ENCODE results near the gene INPP5E.

The INPP5E gene

DNA sequence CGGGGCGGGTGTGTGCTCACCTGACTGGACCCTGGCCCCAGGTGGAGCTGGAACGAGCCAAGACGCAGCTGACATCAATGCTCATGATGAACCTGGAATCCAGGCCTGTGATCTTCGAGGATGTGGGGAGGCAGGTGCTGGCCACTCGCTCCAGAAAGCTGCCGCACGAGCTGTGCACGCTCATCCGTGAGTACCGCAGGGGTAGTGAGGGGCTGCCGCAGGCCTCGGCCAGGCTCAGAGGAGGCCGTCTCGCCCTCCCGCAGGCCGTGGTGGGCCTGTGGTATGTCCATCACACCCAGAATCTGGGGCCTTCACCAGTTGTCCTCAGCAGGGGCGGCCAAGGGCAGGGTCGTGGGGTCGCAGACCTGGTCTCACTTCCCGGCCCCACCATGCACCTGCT, 17.9 kb downstream of the INPP5E start:
- DNase-seq (ENCODE audit: low spot score), result no peak
- Histone ChIP-seq H2AK5ac (ENCODE audit: low read depth, low read length) (no peak overlapping the region), H4K91ac (ENCODE audit: low read depth, low read length, poor library complexity) (no peak overlapping the region), H3K4me1 (ENCODE audit: control insufficient read depth in 2 of 2, insufficient read depth in 1 of 2, low read depth in 1 of 2, low read length in 2 of 2) (no peaks in the 10 kb centered on the region), H2BK5ac (ENCODE audit: low read length) (no peak overlapping the region), H3K27ac (replicated peaks; ENCODE audit: low read length) (no peak overlapping the region), H2BK12ac (ENCODE audit: low read length) (no peak overlapping the region), H3K18ac (ENCODE audit: low read length) (no peak overlapping the region), H3K9ac (ENCODE audit: low read depth, low read length, poor library complexity) (no peak overlapping the region), H3K9me3 (replicated peaks in 1 of 2; ENCODE audit: control insufficient read depth in 2 of 2, insufficient read depth in 1 of 2, low read depth in 1 of 2, low read length in 2 of 2) (no peaks in the 10 kb centered on the region), H3K23ac (ENCODE audit: low read depth, low read length, poor library complexity) (no peak overlapping the region), H3K27me3 (ENCODE audit: control insufficient read depth in 3 of 3, insufficient read depth in 3 of 3, low read depth in 1 of 3, low read length in 3 of 3) (no peaks in the 10 kb centered on the region), H2BK15ac (ENCODE audit: low read length) (no peak overlapping the region), H3K4me2 (ENCODE audit: insufficient read depth, low read length, poor library complexity, severe bottlenecking) (no peak overlapping the region), H3K36me3 (replicated peaks in 1 of 2; ENCODE audit: control insufficient read depth in 2 of 2, insufficient read depth in 2 of 2, low read length in 2 of 2) (peaks cover 55 to 83% of the 10 kb centered on the region in 2 donors), H4K8ac (ENCODE audit: low read depth, low read length) (no peak overlapping the region), H3K4me3 (ENCODE audit: low read length in 2 of 2) (no peak overlapping the region), H3K79me1 (ENCODE audit: low read depth, low read length) (peaks cover 6% of the 10 kb centered on the region), H3K4ac (ENCODE audit: low read length) (no peak overlapping the region), H2BK120ac (ENCODE audit: low read depth, low read length) (no peak overlapping the region), H2AFZ (ENCODE audit: low read length) (no peak overlapping the region), H3K14ac (ENCODE audit: low read length) (no peak overlapping the region)
- no CpG with 5 or more reads among the region's 21 CpGs for WGBS, 2 donors (ENCODE audit: extremely low coverage in 2 of 2, insufficient read length in 2 of 2, insufficient replicate concordance in 1 of 2)

GRCh38 chr9:136419092-136419420, 20.6 kb downstream of the INPP5E start:
- Histone ChIP-seq H3K9ac (ENCODE audit: low read depth, low read length, poor library complexity) (no peak overlapping the region), H2BK120ac (ENCODE audit: low read depth, low read length) (no peak overlapping the region), H4K8ac (ENCODE audit: low read depth, low read length) (no peak overlapping the region), H2AK5ac (ENCODE audit: low read depth, low read length) (no peak overlapping the region), H3K23ac (ENCODE audit: low read depth, low read length, poor library complexity) (no peak overlapping the region), H3K9me3 (replicated peaks in 1 of 2; ENCODE audit: control insufficient read depth in 2 of 2, insufficient read depth in 1 of 2, low read depth in 1 of 2, low read length in 2 of 2) (no peaks in the 10 kb centered on the region), H4K91ac (ENCODE audit: low read depth, low read length, poor library complexity) (no peak overlapping the region), H3K4me2 (ENCODE audit: insufficient read depth, low read length, poor library complexity, severe bottlenecking) (no peak overlapping the region), H2BK15ac (ENCODE audit: low read length) (no peak overlapping the region), H3K79me1 (ENCODE audit: low read depth, low read length) (peaks cover 6% of the 10 kb centered on the region), H3K14ac (ENCODE audit: low read length) (no peak overlapping the region), H3K4me1 (ENCODE audit: control insufficient read depth in 2 of 2, insufficient read depth in 1 of 2, low read depth in 1 of 2, low read length in 2 of 2) (no peaks in the 10 kb centered on the region), H3K36me3 (replicated peaks in 1 of 2; ENCODE audit: control insufficient read depth in 2 of 2, insufficient read depth in 2 of 2, low read length in 2 of 2) (peaks cover 67 to 95% of the 10 kb centered on the region in 2 donors), H3K4ac (ENCODE audit: low read length) (no peak overlapping the region), H2BK5ac (ENCODE audit: low read length) (peak overlapping the region; percentile 66), H3K27me3 (ENCODE audit: control insufficient read depth in 3 of 3, insufficient read depth in 3 of 3, low read depth in 1 of 3, low read length in 3 of 3) (no peaks in the 10 kb centered on the region), H3K4me3 (ENCODE audit: low read length in 2 of 2) (peak overlapping the region in 1 of 2 donors; percentile 8), H2AFZ (ENCODE audit: low read length) (no peak overlapping the region), H3K18ac (ENCODE audit: low read length) (no peak overlapping the region), H3K27ac (replicated peaks; ENCODE audit: low read length) (no peak overlapping the region), H2BK12ac (ENCODE audit: low read length) (no peak overlapping the region)
- DNase-seq (ENCODE audit: low spot score), result no peak
- WGBS, 2 donors (ENCODE audit: extremely low coverage in 2 of 2, insufficient read length in 2 of 2, insufficient replicate concordance in 1 of 2), result no CpG with 5 or more reads among the region's 12 CpGs

DNA sequence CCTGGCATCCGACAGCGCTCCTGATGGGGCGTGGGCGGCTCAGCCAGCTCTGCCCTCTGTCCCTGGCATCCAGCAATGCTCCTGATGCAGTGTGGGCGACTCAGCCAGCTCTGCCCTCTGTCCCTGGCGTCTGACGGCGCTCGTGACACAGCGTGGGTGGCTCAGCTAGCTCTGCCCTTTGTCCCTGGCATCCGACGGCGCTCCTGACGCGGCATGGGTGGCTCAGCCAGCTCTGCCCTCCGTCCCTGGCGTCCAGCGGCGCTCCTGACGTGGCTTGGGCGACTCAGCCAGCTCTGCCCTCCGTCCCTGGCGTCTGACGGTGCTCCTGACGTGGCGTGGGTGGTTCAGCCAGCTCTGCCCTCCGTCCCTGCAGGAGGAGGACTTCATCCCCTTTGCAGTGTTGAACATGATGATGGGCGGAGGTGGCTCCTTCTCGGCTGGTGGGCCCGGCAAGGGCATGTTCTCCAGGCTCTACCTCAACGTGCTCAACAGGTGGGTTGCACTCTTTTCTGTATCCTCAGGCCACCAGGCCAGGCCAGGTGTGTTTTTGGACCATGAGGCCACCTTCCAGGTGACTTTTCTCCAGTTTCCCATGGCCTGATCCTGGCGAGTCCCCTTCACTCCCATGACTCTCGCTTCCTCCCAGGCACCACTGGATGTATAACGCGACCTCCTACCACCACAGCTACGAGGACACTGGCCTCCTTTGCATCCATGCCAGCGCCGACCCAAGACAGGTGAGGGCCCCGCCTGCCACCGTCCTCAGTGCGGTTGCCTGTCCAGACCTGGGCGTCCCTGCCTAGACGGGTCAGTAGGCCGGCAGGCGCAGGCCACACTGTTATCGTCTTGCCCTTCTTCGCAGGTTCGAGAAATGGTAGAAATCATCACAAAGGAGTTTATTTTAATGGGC, 21.2 kb downstream of the INPP5E start:
- WGBS, 2 donors (ENCODE audit: extremely low coverage in 2 of 2, insufficient read length in 2 of 2, insufficient replicate concordance in 1 of 2), result no CpG with 5 or more reads among the region's 48 CpGs
- H3K9me3 ChIP-seq (replicated peaks in 1 of 2; ENCODE audit: control insufficient read depth in 2 of 2, insufficient read depth in 1 of 2, low read depth in 1 of 2, low read length in 2 of 2), result no peaks in the 10 kb centered on the region
- no peak for DNase-seq (ENCODE audit: low spot score)

DNA sequence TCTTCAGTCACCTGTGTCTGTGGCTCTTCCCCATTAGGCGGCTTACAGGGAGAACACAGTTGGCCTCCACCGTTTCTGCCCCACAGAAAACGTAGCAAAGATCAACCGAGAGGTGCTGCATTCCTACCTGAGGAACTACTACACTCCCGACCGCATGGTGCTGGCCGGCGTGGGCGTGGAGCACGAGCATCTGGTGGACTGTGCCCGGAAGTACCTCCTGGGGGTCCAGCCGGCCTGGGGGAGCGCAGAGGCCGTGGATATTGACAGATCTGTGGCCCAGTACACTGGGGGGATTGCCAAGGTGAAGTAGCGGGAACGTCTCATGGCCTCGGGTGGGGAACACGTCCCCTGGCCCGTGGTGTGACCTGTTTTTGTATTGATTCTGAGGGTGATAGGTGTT, 22.7 kb downstream of the INPP5E start:
- peaks cover 58 to 96% of the 10 kb centered on the region in 2 donors for H3K36me3 ChIP-seq (replicated peaks in 1 of 2; ENCODE audit: control insufficient read depth in 2 of 2, insufficient read depth in 2 of 2, low read length in 2 of 2)
- WGBS, 2 donors (ENCODE audit: extremely low coverage in 2 of 2, insufficient read length in 2 of 2, insufficient replicate concordance in 1 of 2), result no CpG with 5 or more reads among the region's 19 CpGs
- no peak overlapping the region for H3K4me3 ChIP-seq (ENCODE audit: low read length in 2 of 2)

More for the DNA sequence above, 21.2 kb downstream of the INPP5E start:
- Histone ChIP-seq H2AFZ (ENCODE audit: low read length) (no peak overlapping the region), H2BK5ac (ENCODE audit: low read length) (peak overlapping the region; percentile 66), H3K4me1 (ENCODE audit: control insufficient read depth in 2 of 2, insufficient read depth in 1 of 2, low read depth in 1 of 2, low read length in 2 of 2) (no peaks in the 10 kb centered on the region), H3K4ac (ENCODE audit: low read length) (no peak overlapping the region), H3K27me3 (ENCODE audit: control insufficient read depth in 3 of 3, insufficient read depth in 3 of 3, low read depth in 1 of 3, low read length in 3 of 3) (no peaks in the 10 kb centered on the region), H3K36me3 (replicated peaks in 1 of 2; ENCODE audit: control insufficient read depth in 2 of 2, insufficient read depth in 2 of 2, low read length in 2 of 2) (peaks cover 66 to 96% of the 10 kb centered on the region in 2 donors), H2BK12ac (ENCODE audit: low read length) (no peak overlapping the region), H2BK15ac (ENCODE audit: low read length) (no peak overlapping the region), H3K18ac (ENCODE audit: low read length) (no peak overlapping the region), H3K27ac (replicated peaks; ENCODE audit: low read length) (no peak overlapping the region), H3K4me3 (ENCODE audit: low read length in 2 of 2) (peak overlapping the region in 1 of 2 donors; percentile 27), H2BK120ac (ENCODE audit: low read depth, low read length) (no peak overlapping the region), H3K9ac (ENCODE audit: low read depth, low read length, poor library complexity) (peak overlapping the region; percentile 72), H3K14ac (ENCODE audit: low read length) (no peak overlapping the region), H3K79me1 (ENCODE audit: low read depth, low read length) (peaks cover 6% of the 10 kb centered on the region), H2AK5ac (ENCODE audit: low read depth, low read length) (no peak overlapping the region), H3K4me2 (ENCODE audit: insufficient read depth, low read length, poor library complexity, severe bottlenecking) (no peak overlapping the region), H3K23ac (ENCODE audit: low read depth, low read length, poor library complexity) (peak overlapping the region; percentile 91), H4K91ac (ENCODE audit: low read depth, low read length, poor library complexity) (no peak overlapping the region), H4K8ac (ENCODE audit: low read depth, low read length) (no peak overlapping the region)

More for the DNA sequence above, 22.7 kb downstream of the INPP5E start:
- H3K14ac ChIP-seq (ENCODE audit: low read length), result no peak overlapping the region
- no peak overlapping the region for H2BK5ac ChIP-seq (ENCODE audit: low read length)
- no peak overlapping the region for H2BK12ac ChIP-seq (ENCODE audit: low read length)
- peaks cover 7% of the 10 kb centered on the region for H3K79me1 ChIP-seq (ENCODE audit: low read depth, low read length)
- DNase-seq (ENCODE audit: low spot score), result no peak
- no peak overlapping the region for H3K27ac ChIP-seq (replicated peaks; ENCODE audit: low read length)
- no peak overlapping the region for H3K18ac ChIP-seq (ENCODE audit: low read length)
- no peak overlapping the region for H2BK15ac ChIP-seq (ENCODE audit: low read length)
- H4K8ac ChIP-seq (ENCODE audit: low read depth, low read length), result no peak overlapping the region
- no peak overlapping the region for H2BK120ac ChIP-seq (ENCODE audit: low read depth, low read length)
- H3K27me3 ChIP-seq (ENCODE audit: control insufficient read depth in 3 of 3, insufficient read depth in 3 of 3, low read depth in 1 of 3, low read length in 3 of 3), result no peaks in the 10 kb centered on the region
- H4K91ac ChIP-seq (ENCODE audit: low read depth, low read length, poor library complexity), result no peak overlapping the region
- no peak overlapping the region for H3K9ac ChIP-seq (ENCODE audit: low read depth, low read length, poor library complexity)
- H3K9me3 ChIP-seq (replicated peaks in 1 of 2; ENCODE audit: control insufficient read depth in 2 of 2, insufficient read depth in 1 of 2, low read depth in 1 of 2, low read length in 2 of 2), result peaks cover 0 to 3% of the 10 kb centered on the region in 2 donors
- H2AK5ac ChIP-seq (ENCODE audit: low read depth, low read length), result no peak overlapping the region
- H3K4me1 ChIP-seq (ENCODE audit: control insufficient read depth in 2 of 2, insufficient read depth in 1 of 2, low read depth in 1 of 2, low read length in 2 of 2), result no peaks in the 10 kb centered on the region
- H3K4ac ChIP-seq (ENCODE audit: low read length), result no peak overlapping the region
- H3K4me2 ChIP-seq (ENCODE audit: insufficient read depth, low read length, poor library complexity, severe bottlenecking), result no peak overlapping the region
- H2AFZ ChIP-seq (ENCODE audit: low read length), result no peak overlapping the region
- H3K23ac ChIP-seq (ENCODE audit: low read depth, low read length, poor library complexity), result no peak overlapping the region

All from neuronal stem cell (in vitro differentiated cells).